Ascending aorta (tissue), 2 donors: Measurements from ENCODE around the gene SLC51B. TPM values are rescaled to one million over a fixed set of nuclear protein-coding genes. Genes with fewer than 3 reads are reported as not detected.

Source experiments
- DNase-seq, 2 donors: peaks; one replicate each; pipeline ENCODE4 v3.0.0-alpha.2; 2019; ENCODE audit warnings: low spot score in 2 of 2
- H3K27ac ChIP-seq, 2 donors: fragments of 200-600 bp; sonication (generic); one replicate each; pipeline ENCODE4 v1.5.1; 2016 to 2017; ENCODE audit warnings: mild to moderate bottlenecking in 1 of 2
- H3K27me3 ChIP-seq: fragments of 200-600 bp; sonication (generic); one replicate; pipeline ENCODE4 v1.5.1; 2017
- H3K36me3 ChIP-seq, 2 donors: fragments of 200-600 bp; sonication (generic); one replicate each; pipeline ENCODE4 v1.5.1; 2016
- H3K4me1 ChIP-seq, 2 donors: fragments of 200-600 bp; sonication (generic); one replicate each; pipeline ENCODE4 v1.5.1; 2016 to 2017; ENCODE audit warnings: mild to moderate bottlenecking in 1 of 2
- H3K4me3 ChIP-seq, 2 donors: fragments of 200-600 bp; sonication (generic); one replicate each; pipeline ENCODE4 v1.5.1; 2016 to 2017; ENCODE audit warnings: mild to moderate bottlenecking in 1 of 2
- H3K9me3 ChIP-seq, 2 donors: fragments of 200-600 bp; sonication (generic); one replicate each; pipeline ENCODE4 v1.5.1; 2016
- CTCF ChIP-seq, 3 experiments: fragments of 200-600 bp in 2 of 3; fragments of 450-650 bp in 1 of 3; sonication (generic) in 2 of 3; IDR thresholded peaks; one replicate each; pipeline ENCODE4 v1.5.1; 2016 to 2019; ENCODE audit warnings: antibody characterized with exemption in 3 of 3, mild to moderate bottlenecking in 1 of 3, moderate library complexity in 1 of 3
- intact Hi-C: fragments of 100-400 bp; cut with DNase I; formaldehyde crosslinking; loops from one replicate; pipeline ENCODE4 v1.15.1; 2023
- total RNA-seq: library from RNA; depleted of rRNA; stranded (reverse); fragments of >200 nt; gene quantifications from one replicate; pipeline ENCODE4 v1.1.0, GENCODE V29; 2016

The SLC51B gene
- total RNA-seq = not detected

- H3K27me3 ChIP-seq = no peaks in the 10 kb centered on the region
- H3K9me3 ChIP-seq = no peaks in the 10 kb centered on the region
- intact Hi-C loops = loop anchor here (5.0 kb wide), 1 partner anchor 142 kb away; the partner anchor contains the start of gene CLPX
- no peak for DNase-seq
- peaks cover 0 to 22% of the 10 kb centered on the region in 2 donors for H3K36me3 ChIP-seq
- H3K4me3 ChIP-seq = no peak within 1 kb of the TSS
- peak within 1 kb of the TSS in 1 of 2 donors; percentile 17 for H3K27ac ChIP-seq
- peaks cover 0 to 3% of the 10 kb centered on the region in 2 donors for H3K4me1 ChIP-seq
- TF ChIP-seq CTCF (IDR thresholded peaks at IDR 0.05) = no peak
Observed at GRCh38 chr15:65044724-65045481, at the start of gene SLC51B. SLC51B (plus strand) TSS chr15:65045387; CDS start chr15:65050005, 4,618 bp downstream.

GRCh38 chr15:64997066-64997465 is 48.1 kb upstream of the SLC51B start:
- Histone ChIP-seq H3K4me3 (no peak overlapping the region), H3K4me1 (no peaks in the 10 kb centered on the region), H3K27me3 (no peaks in the 10 kb centered on the region), H3K9me3 (no peaks in the 10 kb centered on the region), H3K27ac (no peak overlapping the region), H3K36me3 (peaks cover 0 to 6% of the 10 kb centered on the region in 2 donors)
- no peak for DNase-seq
- intact Hi-C loops = no loop called here
- TF ChIP-seq CTCF (IDR thresholded peaks at IDR 0.05) = no peak

- no peak for DNase-seq
- no peak overlapping the region for H3K4me3 ChIP-seq
- TF ChIP-seq CTCF (IDR thresholded peaks at IDR 0.05) = no peak
- no peak overlapping the region for H3K27ac ChIP-seq
- no peaks in the 10 kb centered on the region for H3K4me1 ChIP-seq
- no peaks in the 10 kb centered on the region for H3K9me3 ChIP-seq
- intact Hi-C loops = no loop called here
- H3K36me3 ChIP-seq = peaks cover 2 to 6% of the 10 kb centered on the region in 2 donors
- H3K27me3 ChIP-seq = no peaks in the 10 kb centered on the region
Observed at GRCh38 chr15:64997745-64998375, 47.3 kb upstream of the SLC51B start.

GRCh38 chr15:65004993-65005392 is 40.2 kb upstream of the SLC51B start:
- intact Hi-C loops = no loop called here
- H3K36me3 ChIP-seq = peaks cover 14 to 27% of the 10 kb centered on the region in 2 donors

GRCh38 chr15:65006876-65007275 is 38.3 kb upstream of the SLC51B start:
- intact Hi-C loops = no loop called here
- Histone ChIP-seq H3K36me3 (peaks cover 22 to 38% of the 10 kb centered on the region in 2 donors), H3K4me3 (no peak overlapping the region)

More at GRCh38 chr15:65004993-65005392, 40.2 kb upstream of the SLC51B start:
- H3K27me3 ChIP-seq = no peaks in the 10 kb centered on the region
- no peak for DNase-seq
- no peaks in the 10 kb centered on the region for H3K9me3 ChIP-seq
- no peak for TF ChIP-seq CTCF (IDR thresholded peaks at IDR 0.05)
- H3K4me3 ChIP-seq = no peak overlapping the region
- H3K4me1 ChIP-seq = no peaks in the 10 kb centered on the region
- H3K27ac ChIP-seq = no peak overlapping the region

More at GRCh38 chr15:65006876-65007275, 38.3 kb upstream of the SLC51B start:
- TF ChIP-seq CTCF (IDR thresholded peaks at IDR 0.05) = no peak
- no peaks in the 10 kb centered on the region for H3K9me3 ChIP-seq
- no peak for DNase-seq
- no peaks in the 10 kb centered on the region for H3K27me3 ChIP-seq
- no peaks in the 10 kb centered on the region for H3K4me1 ChIP-seq
- no peak overlapping the region for H3K27ac ChIP-seq
